Ishikawa (cell line): Measurements from ENCODE around the gene ZNF821.

Experiments used
- CEBPB ChIP-seq: IDR thresholded peaks from 2 replicates; pipeline ENCODE4 v1.6.1; 2012
- CREB1 ChIP-seq: IDR thresholded peaks from 2 replicates; pipeline ENCODE4 v1.6.1; 2012; ENCODE audit warnings: low read depth
- FOXM1 ChIP-seq: IDR thresholded peaks from 2 replicates; pipeline ENCODE4 v1.6.1; 2012; ENCODE audit warnings: low read depth, borderline replicate concordance
- MAX ChIP-seq: IDR thresholded peaks from 2 replicates; pipeline ENCODE4 v1.6.1; 2012
- NFIC ChIP-seq: IDR thresholded peaks from 2 replicates; pipeline ENCODE4 v1.6.1; 2012
- REST ChIP-seq: IDR thresholded peaks from 2 replicates; pipeline ENCODE4 v1.6.1; 2012; ENCODE audit warnings: low read depth, mild to moderate bottlenecking
- TAF1 ChIP-seq: IDR thresholded peaks from 2 replicates; pipeline ENCODE4 v1.6.1; 2012; ENCODE audit warnings: low read depth, mild to moderate bottlenecking
- TEAD4 ChIP-seq: IDR thresholded peaks from 2 replicates; pipeline ENCODE4 v1.6.1; 2012
- YY1 ChIP-seq: IDR thresholded peaks from 2 replicates; pipeline ENCODE4 v1.6.1; 2012; ENCODE audit warnings: low read depth
- ZBTB7A ChIP-seq: IDR thresholded peaks from 2 replicates; pipeline ENCODE4 v1.6.1; 2012; ENCODE audit warnings: low read depth

- TF ChIP-seq YY1 (no peak), MAX (no peak), FOXM1 (no peak), NFIC (no peak), ZBTB7A (no peak), CEBPB (no peak), TEAD4 (no peak), REST (no peak), CREB1 (no peak), TAF1 (no peak)
Measured at GRCh38 chr16:71853413-71853812, 30.6 kb downstream of the ZNF821 start.
